Thyroid gland (tissue), 4 donors: Measurements from ENCODE around the gene COL27A1.

Experiments used
- POLR2A ChIP-seq, 2 donors: fragments of 450-650 bp; IDR thresholded peaks; one replicate each; pipeline ENCODE4 v1.6.1; 2017; ENCODE audit warnings: antibody characterized with exemption in 2 of 2, mild to moderate bottlenecking in 2 of 2, moderate library complexity in 1 of 2
- TF ChIP-seq, protein P1 (sequence below), 6 experiments: fragments of 200-600 bp in 3 of 6; fragments of 450-650 bp in 3 of 6; sonication (generic) in 3 of 6; IDR thresholded peaks; one replicate each; pipeline ENCODE4 v1.5.1; 2016 to 2019; ENCODE audit warnings: antibody characterized with exemption in 6 of 6, mild to moderate bottlenecking in 2 of 6, inconsistent platforms in 1 of 6, moderate library complexity in 1 of 6

DNA sequence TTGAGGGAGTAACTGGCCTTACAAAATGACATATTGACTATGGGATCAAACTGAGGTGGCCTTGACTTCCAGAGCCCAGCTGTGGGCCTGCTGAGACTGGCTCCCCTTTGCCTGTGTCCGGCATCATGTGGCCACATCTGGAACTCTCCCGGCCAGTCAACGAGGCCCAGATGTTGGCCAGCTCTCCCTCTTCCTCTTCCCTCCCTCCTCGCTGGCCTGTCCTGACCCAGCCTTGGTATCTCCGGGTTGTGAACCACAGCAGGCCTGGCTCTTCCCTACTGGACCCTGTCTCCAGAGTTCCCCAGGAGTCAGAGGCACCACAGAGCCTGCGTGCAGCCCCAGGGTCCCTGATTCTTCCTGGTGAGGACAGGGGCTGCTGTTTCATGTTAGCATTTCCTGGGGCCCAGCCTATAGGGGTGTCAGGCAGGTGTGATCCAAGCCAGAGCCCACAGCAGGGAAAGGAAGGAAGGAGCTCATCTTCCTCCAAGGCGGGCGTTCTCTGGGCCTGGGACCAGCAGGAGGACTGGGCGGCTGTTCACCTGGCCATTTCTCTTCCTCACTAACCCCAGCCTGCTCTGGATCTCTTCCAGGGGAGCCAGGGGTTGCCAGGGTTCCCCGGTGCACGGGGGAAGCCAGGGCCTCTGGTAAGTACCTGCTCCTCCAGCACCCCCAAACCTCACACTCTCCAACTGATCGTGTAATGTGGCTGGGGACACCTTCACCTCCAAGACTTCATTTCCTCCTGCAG lies 81.2 kb downstream of the COL27A1 start:
- TF ChIP-seq, protein P1, sequence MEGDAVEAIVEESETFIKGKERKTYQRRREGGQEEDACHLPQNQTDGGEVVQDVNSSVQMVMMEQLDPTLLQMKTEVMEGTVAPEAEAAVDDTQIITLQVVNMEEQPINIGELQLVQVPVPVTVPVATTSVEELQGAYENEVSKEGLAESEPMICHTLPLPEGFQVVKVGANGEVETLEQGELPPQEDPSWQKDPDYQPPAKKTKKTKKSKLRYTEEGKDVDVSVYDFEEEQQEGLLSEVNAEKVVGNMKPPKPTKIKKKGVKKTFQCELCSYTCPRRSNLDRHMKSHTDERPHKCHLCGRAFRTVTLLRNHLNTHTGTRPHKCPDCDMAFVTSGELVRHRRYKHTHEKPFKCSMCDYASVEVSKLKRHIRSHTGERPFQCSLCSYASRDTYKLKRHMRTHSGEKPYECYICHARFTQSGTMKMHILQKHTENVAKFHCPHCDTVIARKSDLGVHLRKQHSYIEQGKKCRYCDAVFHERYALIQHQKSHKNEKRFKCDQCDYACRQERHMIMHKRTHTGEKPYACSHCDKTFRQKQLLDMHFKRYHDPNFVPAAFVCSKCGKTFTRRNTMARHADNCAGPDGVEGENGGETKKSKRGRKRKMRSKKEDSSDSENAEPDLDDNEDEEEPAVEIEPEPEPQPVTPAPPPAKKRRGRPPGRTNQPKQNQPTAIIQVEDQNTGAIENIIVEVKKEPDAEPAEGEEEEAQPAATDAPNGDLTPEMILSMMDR (IDR thresholded peaks at IDR 0.05) = no peak
- TF ChIP-seq POLR2A (IDR thresholded peaks at IDR 0.05) = no peak
